HEK293 (cell line): ENCODE results near the gene TRAPPC8.

Experiments
- CTCF ChIA-PET: fragments of 350-600 bp; formaldehyde crosslinking; extraction: SDS; loops from one replicate; lab custom pipeline; 2021; ENCODE audit warnings: antibody characterized with exemption; lab: Yijun Ruan, JAX
- POLR2A ChIA-PET: fragments of 300-600 bp; formaldehyde crosslinking; extraction: SDS; loops from one replicate; lab custom pipeline; 2020; ENCODE audit warnings: antibody characterized with exemption, inconsistent platforms; lab: Yijun Ruan, JAX
- H3K27ac ChIP-seq: fragments of 200-500 bp; sonication (Bioruptor generic); 2 replicates; pipeline ENCODE4 v1.5.1; 2014; ENCODE audit warnings: low read depth, low read length, control low read depth, inconsistent platforms; ENCODE audit errors: extremely low read depth
- H3K36me3 ChIP-seq, 2 experiments: fragments of 200-500 bp in 1 of 2; sonication (Bioruptor generic) in 1 of 2; 1 replicate in 1 of 2; 2 replicates in 1 of 2; pipeline ENCODE4 v1.5.1; 2014 to 2017; ENCODE audit warnings: inconsistent platforms in 2 of 2, low read length in 2 of 2; ENCODE audit not compliant: control insufficient read depth in 2 of 2, insufficient read depth in 1 of 2
- H3K4me1 ChIP-seq: fragments of 200-500 bp; sonication (Bioruptor generic); 2 replicates; pipeline ENCODE4 v1.5.1; 2014; ENCODE audit warnings: mild to moderate bottlenecking, low read length, inconsistent platforms; ENCODE audit not compliant: control insufficient read depth, insufficient read depth
- H3K4me3 ChIP-seq: 2 replicates; pipeline ENCODE4 v1.5.1; 2011; ENCODE audit warnings: low read depth, mild to moderate bottlenecking, control low read depth, low read length, moderate library complexity
- H3K9me3 ChIP-seq: fragments of 200-500 bp; sonication (Bioruptor generic); 2 replicates; pipeline ENCODE4 v1.5.1; 2014; ENCODE audit warnings: low read depth, low read length, inconsistent platforms; ENCODE audit not compliant: control insufficient read depth, insufficient read depth
- HIC1 ChIP-seq: fragments of 450-650 bp; formaldehyde crosslinking; IDR thresholded peaks from 2 replicates; pipeline ENCODE4 v1.5.1; 2016; ENCODE audit warnings: missing biosample characterization, missing genetic modification characterization
- PRDM6 ChIP-seq: fragments of 450-650 bp; formaldehyde crosslinking; IDR thresholded peaks from 2 replicates; pipeline ENCODE4 v1.5.1; 2017; ENCODE audit warnings: missing biosample characterization, missing genetic modification characterization
- REPIN1 ChIP-seq: fragments of 450-650 bp; formaldehyde crosslinking; IDR thresholded peaks from 2 replicates; pipeline ENCODE4 v1.5.1; 2017; ENCODE audit warnings: missing biosample characterization, missing genetic modification characterization, low read depth
- TRIM28 ChIP-seq: IDR thresholded peaks from 2 replicates; pipeline ENCODE4 v1.6.1; 2011; ENCODE audit warnings: low read length, control low read depth, borderline replicate concordance
- ZBTB11 ChIP-seq: fragments of 450-650 bp; formaldehyde crosslinking; conservative IDR thresholded peaks from 2 replicates; pipeline ENCODE4 v1.5.1; 2016; ENCODE audit warnings: low read depth, missing biosample characterization, missing genetic modification characterization
- ZEB2 ChIP-seq: fragments of 450-650 bp; formaldehyde crosslinking; IDR thresholded peaks from 2 replicates; pipeline ENCODE4 v1.5.1; 2016; ENCODE audit warnings: missing biosample characterization, missing genetic modification characterization
- ZNF24 ChIP-seq: fragments of 450-650 bp; formaldehyde crosslinking; IDR thresholded peaks from 2 replicates; pipeline ENCODE4 v1.5.1; 2016; ENCODE audit warnings: missing biosample characterization, missing genetic modification characterization
- ZNF26 ChIP-seq: fragments of 450-650 bp; formaldehyde crosslinking; IDR thresholded peaks from 2 replicates; pipeline ENCODE4 v1.5.1; 2016; ENCODE audit warnings: missing biosample characterization, missing genetic modification characterization
- ZNF585B ChIP-seq: fragments of 450-650 bp; formaldehyde crosslinking; IDR thresholded peaks from 2 replicates; pipeline ENCODE4 v1.5.1; 2016; ENCODE audit warnings: missing biosample characterization, missing genetic modification characterization
- ZNF660 ChIP-seq: fragments of 450-650 bp; IDR thresholded peaks from 2 replicates; pipeline ENCODE4 v1.5.1; 2018; ENCODE audit warnings: missing biosample characterization, mild to moderate bottlenecking, missing genetic modification characterization
- ZNF677 ChIP-seq: fragments of 450-650 bp; IDR thresholded peaks from 2 replicates; pipeline ENCODE4 v1.5.0; 2018; ENCODE audit warnings: missing biosample characterization, mild to moderate bottlenecking, missing genetic modification characterization, moderate library complexity
- ZNF701 ChIP-seq: fragments of 450-650 bp; formaldehyde crosslinking; IDR thresholded peaks from 2 replicates; pipeline ENCODE4 v1.5.1; 2016; ENCODE audit warnings: missing biosample characterization, missing genetic modification characterization
- ZNF76 ChIP-seq: fragments of 450-650 bp; formaldehyde crosslinking; IDR thresholded peaks from 2 replicates; pipeline ENCODE4; 2016; ENCODE audit warnings: low read depth, missing biosample characterization, missing genetic modification characterization, borderline replicate concordance

TRAPPC8 gene

GRCh38 chr18:31857526-31858106 lies 85.3 kb downstream of the TRAPPC8 start:
- Histone ChIP-seq H3K36me3 (peaks cover 17 to 70% of the 10 kb centered on the region in 2 experiments), H3K4me1 (no peaks in the 10 kb centered on the region), H3K27ac (no peak overlapping the region), H3K4me3 (no peak overlapping the region), H3K9me3 (no peaks in the 10 kb centered on the region)
- CTCF ChIA-PET = no interaction called here
- POLR2A ChIA-PET = no interaction called here
- TF ChIP-seq ZNF585B (tag by site-specific recombination) = no peak
- no peak for TF ChIP-seq REPIN1
- no peak for TF ChIP-seq ZEB2 (tag by site-specific recombination)
- no peak for TF ChIP-seq ZNF701 (tag by site-specific recombination)
- TF ChIP-seq ZNF677 (tag by site-specific recombination) = no peak
- TF ChIP-seq ZNF76 (tag by site-specific recombination) = no peak
- TF ChIP-seq ZNF660 (tag by site-specific recombination) = no peak

- Histone ChIP-seq H3K27ac (no peak overlapping the region), H3K4me3 (no peak overlapping the region), H3K4me1 (no peaks in the 10 kb centered on the region), H3K36me3 (peaks cover 18 to 73% of the 10 kb centered on the region in 2 experiments), H3K9me3 (no peaks in the 10 kb centered on the region)
- CTCF ChIA-PET = interaction anchor here (0.6 to 0.8 kb wide), 4 partner anchors 13 to 699 kb away, joined by 3 read pairs; no protein-coding TSS in a partner anchor
- POLR2A ChIA-PET = interaction anchor here (1.4 kb wide), 1 partner anchor 92 kb away, joined by 3 read pairs; the partner anchor contains the start of gene TRAPPC8
- TF ChIP-seq ZBTB11 (tag by site-specific recombination) (no peak), ZNF585B (tag by site-specific recombination) (no peak), PRDM6 (tag by site-specific recombination) (no peak), ZNF26 (tag by site-specific recombination) (no peak), ZNF24 (tag by site-specific recombination) (no peak), HIC1 (tag by site-specific recombination) (no peak), TRIM28 (no peak)
Observed at GRCh38 chr18:31850844-31851243, 92.1 kb downstream of the TRAPPC8 start.
